ENCODE measurements around the gene MAPK10. TPM values are rescaled to one million over a fixed set of nuclear protein-coding genes. Genes with fewer than 3 reads are reported as not detected.

Gene MAPK10
- total RNA-seq, 1 donor from 2014 or later, result 123 TPM

- intact Hi-C loops (cut with DNase I), result no loop called here
- TF ChIP-seq POLR2AphosphoS5 (IDR thresholded peaks at IDR 0.05; ENCODE audit: insufficient read depth in 1 of 2, low read depth in 1 of 2) (peak in 1 of 2 donors; percentile 62), POLR2A (IDR thresholded peaks at IDR 0.05) (no peak), CTCF (IDR thresholded peaks at IDR 0.05) (no peak)
Observed at GRCh38 chr4:86393749-86394148, 33.9 kb upstream of the MAPK10 start.

GRCh38 chr4:86389664-86390063 is 29.8 kb upstream of the MAPK10 start:
- Histone ChIP-seq H3K27me3 (no peaks in the 10 kb centered on the region), H3K27ac (no peak overlapping the region), H3K4me1 (peaks cover 13% of the 10 kb centered on the region), H3K36me3 (no peaks in the 10 kb centered on the region), H3K4me3 (no peak overlapping the region), H3K9me3 (no peaks in the 10 kb centered on the region)
- no peak for DNase-seq (ENCODE audit: extremely low spot score in 2 of 2)
- intact Hi-C loops (cut with DNase I), result no loop called here
- no peak for TF ChIP-seq POLR2AphosphoS5 (IDR thresholded peaks at IDR 0.05; ENCODE audit: insufficient read depth in 1 of 2, low read depth in 1 of 2)
- no peak for TF ChIP-seq CTCF (IDR thresholded peaks at IDR 0.05)
- TF ChIP-seq POLR2A (IDR thresholded peaks at IDR 0.05), result no peak

More at GRCh38 chr4:86393749-86394148, 33.9 kb upstream of the MAPK10 start:
- H3K36me3 ChIP-seq, result no peaks in the 10 kb centered on the region
- H3K27me3 ChIP-seq, result no peaks in the 10 kb centered on the region
- DNase-seq (ENCODE audit: extremely low spot score in 2 of 2), result no peak
- H3K4me1 ChIP-seq, result peaks cover 8% of the 10 kb centered on the region
- no peak overlapping the region for H3K27ac ChIP-seq
- no peak overlapping the region for H3K4me3 ChIP-seq
- no peaks in the 10 kb centered on the region for H3K9me3 ChIP-seq

GRCh38 chr4:86388252-86388651 is 28.4 kb upstream of the MAPK10 start:
- Histone ChIP-seq H3K9me3 (no peaks in the 10 kb centered on the region), H3K4me1 (peaks cover 5% of the 10 kb centered on the region), H3K27me3 (no peaks in the 10 kb centered on the region), H3K4me3 (no peak overlapping the region), H3K36me3 (no peaks in the 10 kb centered on the region), H3K27ac (no peak overlapping the region)
- DNase-seq (ENCODE audit: extremely low spot score in 2 of 2), result no peak
- TF ChIP-seq POLR2A (IDR thresholded peaks at IDR 0.05), result no peak
- intact Hi-C loops (cut with DNase I), result no loop called here

- no peak for DNase-seq (ENCODE audit: extremely low spot score in 2 of 2)
- peaks cover 5% of the 10 kb centered on the region for H3K4me1 ChIP-seq
- no peaks in the 10 kb centered on the region for H3K36me3 ChIP-seq
- no peak overlapping the region for H3K27ac ChIP-seq
- H3K27me3 ChIP-seq, result no peaks in the 10 kb centered on the region
- H3K9me3 ChIP-seq, result no peaks in the 10 kb centered on the region
- TF ChIP-seq POLR2A (IDR thresholded peaks at IDR 0.05) (no peak), POLR2AphosphoS5 (IDR thresholded peaks at IDR 0.05; ENCODE audit: insufficient read depth in 1 of 2, low read depth in 1 of 2) (no peak)
- intact Hi-C loops (cut with DNase I), result no loop called here
- H3K4me3 ChIP-seq, result no peak overlapping the region
Observed at GRCh38 chr4:86386817-86387415, 27.1 kb upstream of the MAPK10 start.

GRCh38 chr4:86386201-86386600 is 26.3 kb upstream of the MAPK10 start:
- TF ChIP-seq CTCF (IDR thresholded peaks at IDR 0.05) (no peak), POLR2AphosphoS5 (IDR thresholded peaks at IDR 0.05; ENCODE audit: insufficient read depth in 1 of 2, low read depth in 1 of 2) (no peak), POLR2A (IDR thresholded peaks at IDR 0.05) (no peak)
- Histone ChIP-seq H3K9me3 (no peaks in the 10 kb centered on the region), H3K36me3 (no peaks in the 10 kb centered on the region), H3K4me1 (peaks cover 6% of the 10 kb centered on the region), H3K4me3 (no peak overlapping the region), H3K27ac (no peak overlapping the region), H3K27me3 (no peaks in the 10 kb centered on the region)
- intact Hi-C loops (cut with DNase I), result no loop called here
- DNase-seq (ENCODE audit: extremely low spot score in 2 of 2), result no peak

- no peak for DNase-seq (ENCODE audit: extremely low spot score in 2 of 2)
- TF ChIP-seq CTCF (IDR thresholded peaks at IDR 0.05) (no peak), POLR2AphosphoS5 (IDR thresholded peaks at IDR 0.05; ENCODE audit: insufficient read depth in 1 of 2, low read depth in 1 of 2) (no peak), POLR2A (IDR thresholded peaks at IDR 0.05) (no peak)
- Histone ChIP-seq H3K9me3 (no peaks in the 10 kb centered on the region), H3K27me3 (no peaks in the 10 kb centered on the region), H3K4me3 (no peak overlapping the region), H3K36me3 (no peaks in the 10 kb centered on the region), H3K4me1 (peaks cover 20% of the 10 kb centered on the region), H3K27ac (no peak overlapping the region)
- intact Hi-C loops (cut with DNase I), result no loop called here
Observed at GRCh38 chr4:86381431-86381830, 21.6 kb upstream of the MAPK10 start.
